GM18498 (cell line): ENCODE data around the gene KMO.

Experiments used
- ATAC-seq: cut with Tn5 transposase; IDR thresholded peaks from one replicate; pipeline ENCODE4 v1.9.1; 2021; ENCODE audit warnings: mild to moderate bottlenecking, moderate library complexity; ENCODE audit not compliant: unreplicated experiment

Gene KMO

DNA sequence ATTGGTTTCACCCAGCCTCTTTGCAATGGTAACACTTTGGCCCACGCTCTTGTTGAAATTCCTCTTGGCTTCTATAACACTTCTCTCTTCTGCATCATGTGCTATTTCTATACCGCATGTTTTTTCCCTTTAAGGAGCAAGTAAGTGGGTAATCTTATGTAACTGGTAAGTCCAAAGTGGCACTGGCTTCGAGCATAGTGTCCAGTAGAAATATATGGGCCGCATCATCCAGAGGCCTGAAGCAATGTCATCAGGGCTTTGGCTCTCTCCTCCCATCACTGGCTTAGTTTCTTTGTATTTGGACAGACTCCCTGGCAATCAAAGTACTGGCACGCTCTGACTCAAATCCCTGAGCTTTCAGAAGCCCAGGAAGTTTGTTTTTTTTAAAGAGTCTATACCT lies 90.5 kb downstream of the KMO start:
- ATAC-seq = no peak

DNA sequence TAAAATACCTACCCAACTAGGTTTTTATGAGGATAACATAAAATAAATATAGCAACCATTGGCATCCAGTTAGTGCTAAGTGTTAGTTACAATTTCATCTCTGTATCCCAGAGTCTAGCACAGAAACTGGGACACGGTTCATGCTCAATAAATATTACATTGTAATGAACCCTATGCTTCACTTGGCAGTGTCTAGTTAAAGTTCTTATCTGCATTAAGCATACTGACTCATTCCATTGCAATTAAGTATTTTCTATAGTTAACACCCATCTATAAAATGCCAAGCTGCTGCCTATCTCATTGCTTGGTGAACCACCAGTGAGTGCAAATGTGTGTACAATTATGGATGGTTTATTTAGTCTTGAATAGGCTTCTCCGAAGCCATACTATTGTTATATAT lies 92.8 kb downstream of the KMO start:
- no peak for ATAC-seq

- ATAC-seq = peak; percentile 88
Measured at GRCh38 chr1:241627453-241628259, 95.5 kb downstream of the KMO start.

DNA sequence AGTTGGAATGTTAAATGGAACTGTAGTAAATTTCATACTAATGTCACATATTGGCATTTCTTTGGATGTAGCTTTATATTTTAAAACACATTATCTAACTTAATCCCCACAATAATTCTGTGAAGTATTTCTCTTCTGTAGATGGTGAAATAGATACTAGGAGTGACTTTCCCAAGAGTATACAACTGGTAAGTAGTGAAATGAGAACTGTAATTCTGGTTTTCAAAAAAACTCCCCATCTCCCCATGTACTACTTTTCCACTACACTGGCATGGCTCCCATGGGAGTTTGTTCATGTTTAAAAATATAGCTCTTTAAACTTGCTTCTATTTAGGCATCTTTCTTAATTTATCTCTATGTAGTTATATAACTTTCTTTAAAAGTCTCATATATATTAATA lies 97.8 kb downstream of the KMO start:
- ATAC-seq = no peak

DNA sequence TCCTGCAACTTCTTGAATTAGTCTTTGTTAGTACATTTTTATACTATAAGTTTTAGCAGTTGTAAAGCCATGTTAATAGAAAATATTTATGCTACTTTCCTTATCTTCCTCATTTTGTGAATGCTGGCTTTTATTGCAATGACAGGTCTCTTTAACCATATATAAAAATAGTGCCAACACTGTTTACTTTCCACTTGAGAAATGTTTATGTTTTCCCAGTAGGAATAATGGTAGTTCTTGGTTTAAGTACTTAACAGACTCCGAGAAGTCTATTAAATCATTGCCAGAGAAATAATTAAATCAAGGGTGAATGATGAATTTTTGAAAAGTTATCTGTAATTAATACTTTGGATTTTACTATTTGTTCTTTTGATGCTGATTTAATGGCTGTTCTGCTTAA lies 98.3 kb downstream of the KMO start:
- no peak for ATAC-seq

GRCh38 chr1:241630899-241631298 lies 98.7 kb downstream of the KMO start:
- ATAC-seq = no peak

- no peak for ATAC-seq
Measured at GRCh38 chr1:241631674-241632073, 99.5 kb downstream of the KMO start.

DNA sequence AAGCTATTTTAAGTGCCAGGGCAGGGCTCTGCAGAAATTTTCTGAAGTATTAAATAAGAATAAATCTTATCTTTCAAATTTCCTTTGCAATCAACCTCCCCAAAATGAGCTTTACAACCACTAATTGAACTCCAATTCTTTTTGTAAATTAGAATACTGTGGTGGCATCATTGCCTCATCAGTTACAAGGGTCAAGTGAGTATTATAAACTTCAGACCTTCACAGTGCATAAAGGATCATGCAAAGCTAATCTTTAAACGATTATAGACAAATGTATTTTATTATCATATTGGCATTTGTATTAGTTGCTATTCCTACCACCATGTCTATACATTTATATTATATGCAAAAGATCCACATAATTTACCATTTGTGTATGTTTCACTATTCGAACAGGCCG lies 100.8 kb downstream of the KMO start:
- no peak for ATAC-seq

DNA sequence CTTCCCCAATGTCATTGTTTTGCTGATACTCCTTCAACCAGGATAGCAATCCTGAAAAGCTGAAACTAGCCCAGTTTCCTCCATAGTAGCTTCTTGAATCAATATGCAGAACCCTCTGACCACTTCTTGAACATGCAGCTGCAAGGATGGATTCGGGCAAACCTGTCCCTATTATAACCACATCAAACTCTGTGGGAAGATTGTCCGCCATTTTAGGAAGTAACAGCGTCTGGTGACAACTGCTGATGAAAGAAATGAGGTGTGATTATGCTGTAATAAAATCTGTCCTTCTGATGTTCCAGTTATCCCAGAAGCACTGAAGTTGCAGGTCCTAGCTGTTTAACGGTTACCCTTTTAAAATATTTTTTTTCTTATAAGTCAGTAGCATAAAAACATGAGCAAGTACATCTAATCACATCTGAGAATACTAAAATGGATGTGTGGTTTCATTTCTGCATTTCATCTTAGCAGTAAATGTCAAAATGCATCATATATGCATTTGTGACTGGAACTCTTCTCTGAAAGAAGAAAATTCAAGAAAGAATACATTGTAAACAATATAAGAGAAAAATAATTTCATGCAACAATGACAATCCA lies 103.5 kb downstream of the KMO start:
- ATAC-seq = no peak

GRCh38 chr1:241636291-241636690 lies 104.1 kb downstream of the KMO start:
- no peak for ATAC-seq

DNA sequence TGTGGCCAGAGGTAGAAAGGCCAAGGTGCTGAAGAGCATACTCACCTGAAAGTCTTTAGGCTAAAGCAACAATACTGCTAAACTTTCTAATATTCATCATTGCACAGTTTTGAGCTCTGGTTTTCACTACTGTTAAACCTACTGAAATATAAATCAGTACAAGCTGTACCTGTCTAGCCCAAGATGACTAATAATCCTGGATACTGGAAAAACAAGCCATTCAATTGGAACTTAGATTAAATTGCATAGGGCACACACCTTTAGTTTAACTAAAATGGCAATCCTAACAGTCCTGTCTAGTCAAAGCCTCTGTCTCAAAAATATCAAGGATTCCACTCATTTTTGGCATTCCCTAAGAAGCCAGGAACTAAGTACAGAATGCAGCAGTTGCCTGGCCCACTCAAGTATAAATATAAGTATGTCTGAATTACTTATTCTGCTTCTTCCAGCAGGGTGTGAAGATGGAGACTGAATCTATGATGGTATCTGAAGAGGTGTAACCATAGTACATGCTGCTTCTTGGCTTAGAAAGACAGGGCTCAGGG lies 104.9 kb downstream of the KMO start:
- no peak for ATAC-seq

DNA sequence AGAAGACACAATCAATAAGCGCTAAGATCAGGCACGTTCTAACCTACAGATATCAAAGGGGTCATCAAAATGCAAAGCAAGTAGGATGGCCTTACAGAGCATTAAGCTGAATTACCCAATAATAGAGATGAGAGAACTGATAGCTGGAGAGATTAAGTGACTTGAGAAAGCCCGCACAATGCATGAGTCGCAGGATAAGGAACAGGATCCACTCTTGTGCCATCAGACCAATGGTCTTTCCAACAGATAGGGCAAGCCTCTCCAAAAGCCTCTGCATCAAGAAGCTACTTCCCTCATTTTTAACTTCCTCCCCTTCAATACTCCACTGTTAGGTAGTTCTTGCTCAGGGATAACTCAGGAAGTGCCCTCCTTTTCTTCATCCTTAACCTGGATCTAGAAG lies 105.4 kb downstream of the KMO start:
- no peak for ATAC-seq

GRCh38 chr1:241638099-241638682 lies 106.0 kb downstream of the KMO start:
- no peak for ATAC-seq

- ATAC-seq = peak; percentile 2
Measured at GRCh38 chr1:241638909-241639622, 106.9 kb downstream of the KMO start.

DNA sequence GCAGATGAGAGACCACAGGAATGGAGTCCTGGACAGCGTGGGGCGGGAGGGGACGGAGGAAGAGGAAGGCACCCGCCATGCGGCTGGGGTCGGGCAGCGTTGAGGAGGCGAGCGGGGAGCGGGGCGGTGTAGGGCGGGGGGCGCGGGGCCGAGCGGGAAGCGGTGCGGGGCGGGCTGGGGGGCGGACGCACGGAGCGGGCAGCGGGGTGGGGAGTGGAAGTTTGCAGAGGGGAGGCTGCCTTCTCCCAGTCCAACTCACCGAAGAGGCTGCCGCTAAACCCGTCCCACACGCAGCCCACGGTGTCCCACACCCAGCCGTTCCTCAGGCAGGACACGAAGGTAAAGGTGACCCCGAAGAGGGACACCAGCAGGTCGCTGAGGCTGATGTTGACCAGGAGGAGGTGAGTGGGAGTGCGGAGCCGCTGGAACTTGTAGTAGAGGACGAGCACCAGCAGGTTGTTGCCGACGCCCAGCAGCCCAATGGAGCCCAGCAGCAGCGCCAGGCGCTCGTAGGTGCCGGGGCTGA lies 107.5 kb downstream of the KMO start:
- ATAC-seq = peak; percentile 51

- peak; percentile 95 for ATAC-seq
Measured at GRCh38 chr1:241640149-241640866, 108.1 kb downstream of the KMO start, which contains the start of the genes CHML and OPN3. TSS of gene CHML (minus strand) at chr1:241640369. CDS start at chr1:241635766, 4,603 bp downstream. TSS of gene OPN3 (minus strand) at chr1:241640369. CDS start at chr1:241640254, 115 bp downstream.

DNA sequence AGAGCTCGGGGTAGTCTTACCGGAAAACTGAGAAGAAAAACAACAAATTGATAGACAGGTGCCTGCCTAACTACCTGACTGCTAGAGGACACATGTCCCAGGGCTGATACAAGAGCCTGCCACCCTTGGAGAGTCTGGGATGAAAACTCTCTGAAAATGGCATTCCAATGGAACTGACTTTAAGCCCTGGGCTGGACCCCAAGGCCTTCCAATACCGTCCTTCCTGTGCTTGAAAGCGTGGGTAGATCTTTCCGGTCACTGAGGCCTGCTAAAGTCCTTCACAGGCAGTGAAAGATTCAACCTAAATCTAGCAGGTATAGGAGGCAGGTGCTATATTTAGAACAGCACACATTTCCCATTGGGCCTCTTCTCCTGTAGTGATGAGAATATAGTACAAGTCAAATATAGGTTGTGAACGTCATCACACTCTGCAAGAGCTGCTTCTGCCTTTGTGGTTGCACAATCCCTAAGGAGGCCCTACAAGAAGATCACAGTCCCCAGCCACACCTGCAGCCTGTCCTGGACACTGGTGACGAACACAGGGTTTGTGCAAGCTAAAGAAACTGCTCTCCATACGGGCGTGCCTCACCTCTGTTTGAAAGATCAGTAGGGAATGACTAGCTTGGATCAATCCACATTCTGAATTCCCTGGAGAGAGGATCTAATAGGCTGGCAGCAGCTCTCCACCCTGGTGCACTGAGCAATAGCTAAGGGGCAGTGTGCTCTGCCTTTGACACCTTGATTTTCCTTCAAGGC lies 108.9 kb downstream of the KMO start:
- ATAC-seq = no peak

GRCh38 chr1:241641773-241642592 lies 109.8 kb downstream of the KMO start:
- ATAC-seq = no peak

- ATAC-seq = no peak
Measured at GRCh38 chr1:241642593-241642944, 110.4 kb downstream of the KMO start.
